ENCODE data around the gene DIAPH2.
"Not testable (repeated sequence)": the region's sequence is repeated elsewhere in the genome, so short reads cannot be mapped to it uniquely, and the experiment has no call there.

Gene DIAPH2

GRCh38 chrX:96792047-96792446, 107.4 kb downstream of the DIAPH2 start:
- Histone ChIP-seq H3K27ac (no peak overlapping the region), H3K4me3 (no peak overlapping the region)

- H3K4me3 ChIP-seq, result no peak overlapping the region
- H3K27ac ChIP-seq, result no peak overlapping the region
Observed at GRCh38 chrX:96798982-96799381, 114.3 kb downstream of the DIAPH2 start.

- H3K4me3 ChIP-seq, result no peak overlapping the region
- no peak overlapping the region for H3K27ac ChIP-seq
Observed at GRCh38 chrX:96807318-96807717, 122.7 kb downstream of the DIAPH2 start.

- no peak overlapping the region for H3K27ac ChIP-seq
- H3K4me3 ChIP-seq, result no peak overlapping the region
Observed at GRCh38 chrX:96820935-96821334, 136.3 kb downstream of the DIAPH2 start.

GRCh38 chrX:96824166-96824565, 139.5 kb downstream of the DIAPH2 start:
- no peak overlapping the region for H3K4me3 ChIP-seq
- no peak overlapping the region for H3K27ac ChIP-seq

- no peak overlapping the region for H3K4me3 ChIP-seq
- H3K27ac ChIP-seq, result no peak overlapping the region
Observed at GRCh38 chrX:96833333-96833732, 148.7 kb downstream of the DIAPH2 start.

GRCh38 chrX:96834137-96834536, 149.5 kb downstream of the DIAPH2 start:
- no peak overlapping the region for H3K27ac ChIP-seq
- no peak overlapping the region for H3K4me3 ChIP-seq

- Histone ChIP-seq H3K27ac (no peak overlapping the region), H3K4me3 (no peak overlapping the region)
Observed at GRCh38 chrX:96835660-96836289, 151.1 kb downstream of the DIAPH2 start.

- no peak overlapping the region for H3K4me3 ChIP-seq
- H3K27ac ChIP-seq, result no peak overlapping the region
Observed at GRCh38 chrX:96837808-96838207, 153.2 kb downstream of the DIAPH2 start.

GRCh38 chrX:96838537-96838936, 153.9 kb downstream of the DIAPH2 start:
- Histone ChIP-seq H3K27ac (no peak overlapping the region), H3K4me3 (no peak overlapping the region)

GRCh38 chrX:96841325-96841724, 156.7 kb downstream of the DIAPH2 start:
- H3K27ac ChIP-seq, result no peak overlapping the region

GRCh38 chrX:96841866-96842265, 157.2 kb downstream of the DIAPH2 start:
- H3K4me3 ChIP-seq, H3K27ac ChIP-seq: not testable (repeated sequence)

More at GRCh38 chrX:96841325-96841724, 156.7 kb downstream of the DIAPH2 start:
- H3K4me3 ChIP-seq, result no peak overlapping the region

- no peak overlapping the region for H3K4me3 ChIP-seq
- H3K27ac ChIP-seq, result no peak overlapping the region
Observed at GRCh38 chrX:96843566-96843965, 158.9 kb downstream of the DIAPH2 start.

- H3K27ac ChIP-seq, result no peak overlapping the region
- H3K4me3 ChIP-seq, result no peak overlapping the region
Observed at GRCh38 chrX:96846841-96847240, 162.2 kb downstream of the DIAPH2 start.

GRCh38 chrX:96859422-96859821, 174.8 kb downstream of the DIAPH2 start:
- not testable (repeated sequence) for H3K4me3 ChIP-seq, H3K27ac ChIP-seq

GRCh38 chrX:96861218-96861617, 176.6 kb downstream of the DIAPH2 start:
- Histone ChIP-seq H3K4me3 (no peak overlapping the region), H3K27ac (no peak overlapping the region)

- Histone ChIP-seq H3K27ac (no peak overlapping the region), H3K4me3 (no peak overlapping the region)
Observed at GRCh38 chrX:96861661-96862060, 177.0 kb downstream of the DIAPH2 start.

GRCh38 chrX:96883608-96884007, 199.0 kb downstream of the DIAPH2 start, which contains the start of gene RPA4:
TSS of gene RPA4 (plus strand) at chrX:96883908. CDS start at chrX:96884311, 403 bp downstream.
- H3K27ac ChIP-seq, result no peak within 1 kb of the TSS
- H3K4me3 ChIP-seq, result no peak within 1 kb of the TSS

GRCh38 chrX:96884027-96884426, 199.4 kb downstream of the DIAPH2 start:
- H3K4me3 ChIP-seq, result no peak overlapping the region
- no peak overlapping the region for H3K27ac ChIP-seq

- no peak overlapping the region for H3K27ac ChIP-seq
- H3K4me3 ChIP-seq, result no peak overlapping the region
Observed at GRCh38 chrX:96889726-96890125, 205.1 kb downstream of the DIAPH2 start.

- no peak overlapping the region for H3K27ac ChIP-seq
- H3K4me3 ChIP-seq, result no peak overlapping the region
Observed at GRCh38 chrX:96906741-96907140, 222.1 kb downstream of the DIAPH2 start.
